ENCODE measurements around the gene ITGA6. TPM values are rescaled to one million over a fixed set of nuclear protein-coding genes. Genes with fewer than 3 reads are reported as not detected.

Gene ITGA6
- total RNA-seq, 1 experiment from 2014 or later: 93.1 TPM

GRCh38 chr2:172431463-172431862 is 4.1 kb downstream of the ITGA6 start:
- H3K4me2 ChIP-seq (ENCODE audit: low read length): peak overlapping the region; percentile 87
- no TSS peak for BruUV-seq (replicated peaks)
- H3K27me3 ChIP-seq (ENCODE audit: insufficient read depth, low read length): no peaks in the 10 kb centered on the region
- H3K27ac ChIP-seq (ENCODE audit: low read depth, low read length): no peak overlapping the region
- H2AFZ ChIP-seq (ENCODE audit: low read depth, low read length, poor library complexity, severe bottlenecking): no peak overlapping the region
- peaks cover 6% of the 10 kb centered on the region; the same call in 1 of the 2 replicates for H4K20me1 ChIP-seq (ENCODE audit: insufficient read depth)
- peaks cover 36 to 86% of the 10 kb centered on the region in 2 experiments for H3K4me1 ChIP-seq (ENCODE audit: control insufficient read depth in 1 of 2, insufficient read depth in 2 of 2, low read length in 2 of 2)
- no peaks in the 10 kb centered on the region for H3K9me3 ChIP-seq (ENCODE audit: control insufficient read depth in 1 of 2, insufficient read depth in 1 of 2, low read depth in 1 of 2, low read length in 2 of 2)
- intact Hi-C loops (cut with micrococcal nuclease): no loop called here
- ATAC-seq: no peak
- ChIA-PET POLR2A (interaction anchor here (4.6 kb wide), 1 partner anchor 9 kb away, joined by 39 read pairs; no protein-coding TSS in a partner anchor), RAD21 (ENCODE audit: low non-redundant PET in 1 of 2, low total read pairs in 2 of 2, uncharacterized antibody in 2 of 2, unreplicated experiment in 2 of 2) (no interaction called here), CTCF (interaction anchor here (2.8 kb wide), 1 partner anchor 30 kb away, joined by 18 read pairs; no protein-coding TSS in a partner anchor)
- no peak overlapping the region for H3K4me3 ChIP-seq (replicated peaks in 1 of 2; ENCODE audit: low read depth in 1 of 2, low read length in 2 of 2)
- no peak for DNase-seq (ENCODE audit: low read depth, low spot score)
- H3K36me3 ChIP-seq (ENCODE audit: control insufficient read depth in 1 of 2, insufficient read depth in 2 of 2, low read length in 2 of 2): 0 out of 4 replicates have a peak, but pooled peaks cover 0 to 4% of the 10 kb centered on the region in 2 experiments
- TF ChIP-seq POLR2AphosphoS5 (IDR thresholded peaks at IDR 0.05; ENCODE audit: low read depth, low read length) (no peak), EGR1 (IDR thresholded peaks at IDR 0.05; ENCODE audit: low read depth) (no peak), SP1 (IDR thresholded peaks at IDR 0.05; ENCODE audit: low read depth) (0 out of 2 replicates have a peak, but pooled peaks have one; percentile 7), MAX (IDR thresholded peaks at IDR 0.05) (no peak)
- H3K9ac ChIP-seq (ENCODE audit: low read length): no peak overlapping the region
- no peaks in the 10 kb centered on the region for H3K9me2 ChIP-seq (ENCODE audit: insufficient read depth)
- peaks cover 89% of the 10 kb centered on the region for H3K79me2 ChIP-seq (ENCODE audit: insufficient read depth, low read length)

- ATAC-seq: no peak
- H3K4me3 ChIP-seq (replicated peaks in 1 of 2; ENCODE audit: low read depth in 1 of 2, low read length in 2 of 2): no peak overlapping the region
- ChIA-PET CTCF (no interaction called here), RAD21 (ENCODE audit: low non-redundant PET in 1 of 2, low total read pairs in 2 of 2, uncharacterized antibody in 2 of 2, unreplicated experiment in 2 of 2) (no interaction called here), POLR2A (interaction anchor here (0.6 to 4.6 kb wide), 2 partner anchors 8 to 154 kb away, joined by 3 to 39 read pairs; no protein-coding TSS in a partner anchor)
- no peak overlapping the region for H3K9ac ChIP-seq (ENCODE audit: low read length)
- H2AFZ ChIP-seq (ENCODE audit: low read depth, low read length, poor library complexity, severe bottlenecking): no peak overlapping the region
- TF ChIP-seq POLR2AphosphoS5 (IDR thresholded peaks at IDR 0.05; ENCODE audit: low read depth, low read length) (no peak), CTCF (IDR thresholded peaks at IDR 0.05 in 2 of 3, conservative IDR thresholded peaks at IDR 0.05 in 1 of 3; ENCODE audit: borderline replicate concordance in 1 of 3, insufficient read depth in 1 of 3, low read depth in 2 of 3, low read length in 2 of 3) (no peak), EZH2phosphoT487 (IDR thresholded peaks at IDR 0.05; ENCODE audit: borderline replicate concordance) (no peak), SRF (IDR thresholded peaks at IDR 0.05; ENCODE audit: low read depth) (no peak), ZNF274 (IDR thresholded peaks at IDR 0.05; ENCODE audit: low read depth, low read length) (no peak), RAD21 (IDR thresholded peaks at IDR 0.05; ENCODE audit: low read depth) (no peak)
- H3K79me2 ChIP-seq (ENCODE audit: insufficient read depth, low read length): peaks cover 95% of the 10 kb centered on the region
- H3K4me2 ChIP-seq (ENCODE audit: low read length): no peak overlapping the region
- DNase-seq (ENCODE audit: low read depth, low spot score): no peak
- H3K9me3 ChIP-seq (ENCODE audit: control insufficient read depth in 1 of 2, insufficient read depth in 1 of 2, low read depth in 1 of 2, low read length in 2 of 2): no peaks in the 10 kb centered on the region
- no TSS peak for BruUV-seq (replicated peaks)
- H3K9me2 ChIP-seq (ENCODE audit: insufficient read depth): no peaks in the 10 kb centered on the region
- intact Hi-C loops (cut with micrococcal nuclease): no loop called here
- H3K36me3 ChIP-seq (ENCODE audit: control insufficient read depth in 1 of 2, insufficient read depth in 2 of 2, low read length in 2 of 2): 0 out of 4 replicates have a peak, but pooled peaks cover 0 to 4% of the 10 kb centered on the region in 2 experiments
- H3K27me3 ChIP-seq (ENCODE audit: insufficient read depth, low read length): no peaks in the 10 kb centered on the region
- no peak overlapping the region for H3K27ac ChIP-seq (ENCODE audit: low read depth, low read length)
- H3K4me1 ChIP-seq (ENCODE audit: control insufficient read depth in 1 of 2, insufficient read depth in 2 of 2, low read length in 2 of 2): peaks cover 35 to 86% of the 10 kb centered on the region in 2 experiments
- peaks cover 6% of the 10 kb centered on the region; the same call in 1 of the 2 replicates for H4K20me1 ChIP-seq (ENCODE audit: insufficient read depth)
Observed at GRCh38 chr2:172431993-172432392, 4.6 kb downstream of the ITGA6 start.

Measured in HCT116 (cell line).